ENCODE results near the gene SLC15A1.

Gene SLC15A1

GRCh38 chr13:98650396-98651107, 101.9 kb downstream of the SLC15A1 start:
- H3K36me3 ChIP-seq (ENCODE audit: control insufficient read depth, insufficient read depth, low read length) = no peaks in the 10 kb centered on the region
- no peaks in the 10 kb centered on the region for H3K27me3 ChIP-seq (replicated peaks; ENCODE audit: control insufficient read depth, insufficient read depth, low read length)
- DNase-seq (ENCODE audit: extremely low read depth, insufficient read length) = no peak
- H3K4me3 ChIP-seq (replicated peaks; ENCODE audit: low read depth, low read length) = no peak overlapping the region
- TF ChIP-seq CTCF (IDR thresholded peaks at IDR 0.05; ENCODE audit: insufficient read depth, low read length, poor library complexity, severe bottlenecking) = no peak

- no peaks in the 10 kb centered on the region for H3K36me3 ChIP-seq (ENCODE audit: control insufficient read depth, insufficient read depth, low read length)
- no peak for TF ChIP-seq CTCF (IDR thresholded peaks at IDR 0.05; ENCODE audit: insufficient read depth, low read length, poor library complexity, severe bottlenecking)
- no peaks in the 10 kb centered on the region for H3K27me3 ChIP-seq (replicated peaks; ENCODE audit: control insufficient read depth, insufficient read depth, low read length)
- no peak for DNase-seq (ENCODE audit: extremely low read depth, insufficient read length)
- no peak overlapping the region for H3K4me3 ChIP-seq (replicated peaks; ENCODE audit: low read depth, low read length)
Measured at GRCh38 chr13:98649861-98650260, 102.6 kb downstream of the SLC15A1 start.

GRCh38 chr13:98648686-98649085, 103.8 kb downstream of the SLC15A1 start:
- Histone ChIP-seq H3K4me3 (replicated peaks; ENCODE audit: low read depth, low read length) (no peak overlapping the region), H3K27me3 (replicated peaks; ENCODE audit: control insufficient read depth, insufficient read depth, low read length) (no peaks in the 10 kb centered on the region), H3K36me3 (ENCODE audit: control insufficient read depth, insufficient read depth, low read length) (no peaks in the 10 kb centered on the region)
- TF ChIP-seq CTCF (IDR thresholded peaks at IDR 0.05; ENCODE audit: insufficient read depth, low read length, poor library complexity, severe bottlenecking) = no peak
- DNase-seq (ENCODE audit: extremely low read depth, insufficient read length) = no peak

GRCh38 chr13:98648141-98648540, 104.3 kb downstream of the SLC15A1 start:
- H3K27me3 ChIP-seq (replicated peaks; ENCODE audit: control insufficient read depth, insufficient read depth, low read length) = no peaks in the 10 kb centered on the region
- H3K36me3 ChIP-seq (ENCODE audit: control insufficient read depth, insufficient read depth, low read length) = no peaks in the 10 kb centered on the region
- no peak overlapping the region for H3K4me3 ChIP-seq (replicated peaks; ENCODE audit: low read depth, low read length)
- no peak for DNase-seq (ENCODE audit: extremely low read depth, insufficient read length)
- TF ChIP-seq CTCF (IDR thresholded peaks at IDR 0.05; ENCODE audit: insufficient read depth, low read length, poor library complexity, severe bottlenecking) = no peak

- TF ChIP-seq CTCF (IDR thresholded peaks at IDR 0.05; ENCODE audit: insufficient read depth, low read length, poor library complexity, severe bottlenecking) = no peak
- no peaks in the 10 kb centered on the region for H3K27me3 ChIP-seq (replicated peaks; ENCODE audit: control insufficient read depth, insufficient read depth, low read length)
- DNase-seq (ENCODE audit: extremely low read depth, insufficient read length) = no peak
- no peaks in the 10 kb centered on the region for H3K36me3 ChIP-seq (ENCODE audit: control insufficient read depth, insufficient read depth, low read length)
- no peak overlapping the region for H3K4me3 ChIP-seq (replicated peaks; ENCODE audit: low read depth, low read length)
Measured at GRCh38 chr13:98647121-98647520, 105.4 kb downstream of the SLC15A1 start.

GRCh38 chr13:98643479-98643878, 109.0 kb downstream of the SLC15A1 start:
- no peak for TF ChIP-seq CTCF (IDR thresholded peaks at IDR 0.05; ENCODE audit: insufficient read depth, low read length, poor library complexity, severe bottlenecking)
- no peaks in the 10 kb centered on the region for H3K36me3 ChIP-seq (ENCODE audit: control insufficient read depth, insufficient read depth, low read length)
- H3K4me3 ChIP-seq (replicated peaks; ENCODE audit: low read depth, low read length) = no peak overlapping the region
- DNase-seq (ENCODE audit: extremely low read depth, insufficient read length) = no peak
- no peaks in the 10 kb centered on the region; the same call in 1 of the 2 replicates for H3K27me3 ChIP-seq (replicated peaks; ENCODE audit: control insufficient read depth, insufficient read depth, low read length)

All from GM06990 (cell line).